HG03354 (cell line): Measurements from ENCODE around the gene ANO2.

ENCODE experiments used
- ATAC-seq: cut with Tn5 transposase; IDR thresholded peaks from one replicate; pipeline ENCODE4 v1.9.1; 2021; ENCODE audit warnings: mild to moderate bottlenecking; ENCODE audit not compliant: unreplicated experiment, poor library complexity, severe bottlenecking

The ANO2 gene

DNA sequence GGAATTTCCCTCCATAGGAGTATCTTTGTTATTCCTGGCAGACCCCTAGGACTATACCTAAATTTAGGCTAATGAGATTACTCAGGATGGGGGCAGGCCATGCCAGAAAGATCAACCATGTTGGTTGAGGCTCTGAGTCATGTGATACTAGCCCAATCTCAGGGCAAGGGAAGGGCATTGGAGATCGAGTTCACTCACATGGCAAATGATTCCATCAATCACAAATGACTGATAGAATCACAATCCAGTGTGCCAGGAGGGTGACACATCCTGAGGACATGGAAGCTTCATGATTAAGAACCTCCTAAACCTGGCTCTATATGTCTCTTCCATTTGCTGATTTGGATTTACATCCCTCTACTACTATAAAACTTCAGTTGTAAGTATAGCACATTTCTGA, 330.8 kb downstream of the ANO2 start:
- ATAC-seq = no peak

DNA sequence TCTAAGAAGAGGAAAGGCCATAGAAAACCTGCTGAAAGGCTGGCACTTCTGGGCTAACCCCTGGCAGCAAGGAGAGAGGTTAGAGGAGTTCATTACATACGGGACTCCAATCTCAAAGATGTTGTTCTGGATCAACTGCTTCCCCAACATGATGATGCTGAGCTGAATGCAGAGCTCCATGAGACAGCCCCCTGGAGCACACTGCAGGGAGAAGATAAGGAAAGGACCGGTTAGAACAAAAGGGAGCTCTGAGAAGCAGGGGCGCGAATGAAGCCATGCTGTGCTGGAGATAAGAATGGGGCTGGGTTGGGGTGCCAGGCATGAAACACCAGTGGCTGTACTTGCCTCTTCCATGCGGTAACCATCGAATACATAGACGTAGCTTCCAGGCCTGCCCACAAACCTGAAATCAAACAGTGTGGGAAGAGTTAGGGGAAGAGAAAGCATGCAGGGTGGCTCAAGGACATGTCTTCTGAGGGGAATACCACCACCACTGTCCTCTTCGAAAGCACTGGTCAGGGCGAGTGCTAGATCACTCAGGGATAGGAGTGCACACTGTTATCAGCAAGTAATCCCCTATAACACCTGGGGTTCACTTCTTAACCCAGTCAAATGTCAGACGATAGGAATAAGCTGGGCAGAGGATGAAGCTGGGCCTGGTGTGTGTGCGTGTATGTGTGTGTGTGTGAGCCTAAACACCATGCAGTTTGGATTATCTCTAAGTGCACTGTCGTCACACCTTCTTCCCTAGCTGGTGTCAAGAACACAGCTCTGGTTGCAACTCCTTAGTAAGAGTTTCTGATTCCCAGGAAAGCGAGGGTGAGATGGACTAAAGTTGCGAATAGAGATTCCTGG, 332.3 kb downstream of the ANO2 start:
- ATAC-seq = no peak

GRCh38 chr12:5611162-5611561, 333.9 kb downstream of the ANO2 start:
- ATAC-seq = no peak

GRCh38 chr12:5599378-5599777, 345.7 kb downstream of the ANO2 start:
- ATAC-seq = no peak

DNA sequence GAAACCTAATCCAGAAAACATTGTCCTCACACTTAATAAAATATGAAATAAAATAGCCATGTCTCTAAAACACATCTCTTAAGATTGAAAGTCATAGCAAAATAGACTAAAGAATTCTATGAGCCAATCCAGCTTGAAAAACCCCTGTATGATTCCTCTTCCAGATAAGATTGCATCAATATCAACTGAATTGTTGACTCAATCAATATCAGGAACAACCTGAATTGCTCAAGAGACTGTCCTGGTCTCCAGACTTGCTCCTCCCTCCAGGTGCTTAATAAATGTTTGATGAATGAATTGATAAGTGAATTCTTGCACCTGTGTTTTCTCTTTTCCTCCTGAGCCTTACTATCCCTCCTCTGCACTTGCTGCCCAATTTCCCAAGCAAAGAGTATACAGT, 351.1 kb downstream of the ANO2 start:
- ATAC-seq = no peak

GRCh38 chr12:5593086-5593485, 352.0 kb downstream of the ANO2 start:
- no peak for ATAC-seq

GRCh38 chr12:5592310-5592709, 352.7 kb downstream of the ANO2 start:
- no peak for ATAC-seq

- ATAC-seq = no peak
These were observed 354.7 kb downstream of the ANO2 start for GRCh38 chr12:5590316-5590715.

GRCh38 chr12:5589054-5589453, 356.0 kb downstream of the ANO2 start:
- ATAC-seq = no peak

DNA sequence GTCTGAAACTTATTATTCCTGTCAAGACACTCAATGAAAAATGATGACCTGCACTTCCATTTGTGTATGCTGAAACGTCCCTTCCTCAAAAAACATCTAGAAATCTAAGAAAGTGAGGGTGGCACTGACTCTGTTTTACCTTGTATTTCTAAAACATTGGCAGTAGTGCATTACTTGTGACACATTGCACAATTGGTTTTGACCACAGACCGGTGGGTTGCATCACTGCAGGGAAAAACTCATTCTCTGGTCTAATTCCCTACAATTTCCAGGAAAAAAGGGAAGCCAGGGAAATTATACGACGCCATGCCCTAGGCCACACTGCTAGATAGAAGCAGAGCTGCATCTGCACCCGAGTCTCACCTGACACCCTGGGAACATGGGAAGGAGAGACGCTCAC, 356.5 kb downstream of the ANO2 start:
- no peak for ATAC-seq

GRCh38 chr12:5588176-5588575, 356.9 kb downstream of the ANO2 start:
- ATAC-seq = no peak

- no peak for ATAC-seq
These were observed 357.3 kb downstream of the ANO2 start for GRCh38 chr12:5587711-5588121.

DNA sequence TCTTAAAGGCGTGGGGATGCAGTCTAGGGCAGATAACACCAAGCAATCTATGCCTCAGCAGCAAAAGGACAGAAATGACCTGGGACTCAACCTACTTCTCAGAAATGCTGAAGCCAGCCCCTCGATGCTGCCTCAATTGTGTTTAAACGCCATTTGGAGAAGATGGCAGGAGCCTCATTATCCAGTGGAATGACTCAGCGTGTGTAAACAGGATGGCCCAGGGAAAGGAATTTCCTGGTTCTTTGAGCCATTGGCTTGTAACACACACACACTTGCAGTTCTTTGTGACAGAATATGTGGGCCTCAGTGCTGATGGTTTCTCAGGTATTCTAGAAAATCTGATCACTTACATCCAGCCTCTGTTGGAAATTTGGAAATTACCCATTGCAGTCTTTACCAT, 358.9 kb downstream of the ANO2 start:
- ATAC-seq = no peak

- no peak for ATAC-seq
These were observed 359.9 kb downstream of the ANO2 start for GRCh38 chr12:5585178-5585577.

- ATAC-seq = no peak
These were observed 360.5 kb downstream of the ANO2 start for GRCh38 chr12:5584412-5585175.

- ATAC-seq = no peak
These were observed 362.5 kb downstream of the ANO2 start for GRCh38 chr12:5582541-5582940.

GRCh38 chr12:5582018-5582417, 363.0 kb downstream of the ANO2 start:
- no peak for ATAC-seq

DNA sequence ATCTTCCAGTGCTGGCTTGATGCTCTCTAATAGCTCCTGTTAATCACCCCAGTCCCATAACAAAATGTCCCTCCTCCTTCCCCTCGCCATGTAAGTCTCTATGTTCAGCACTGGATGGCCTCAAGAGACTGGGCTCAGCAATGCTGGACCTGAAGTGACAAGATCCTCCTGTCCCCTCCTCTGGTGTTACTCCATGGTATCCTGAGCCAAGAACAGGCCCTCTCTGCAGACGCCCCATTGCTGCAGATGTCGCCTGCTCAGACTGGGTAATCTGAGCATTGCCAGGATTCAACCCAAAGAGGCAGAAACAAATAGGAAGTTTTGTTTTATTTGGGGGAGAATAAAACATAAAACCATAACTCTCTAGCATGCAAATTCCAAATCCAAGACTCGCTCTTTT, 363.4 kb downstream of the ANO2 start:
- no peak for ATAC-seq

DNA sequence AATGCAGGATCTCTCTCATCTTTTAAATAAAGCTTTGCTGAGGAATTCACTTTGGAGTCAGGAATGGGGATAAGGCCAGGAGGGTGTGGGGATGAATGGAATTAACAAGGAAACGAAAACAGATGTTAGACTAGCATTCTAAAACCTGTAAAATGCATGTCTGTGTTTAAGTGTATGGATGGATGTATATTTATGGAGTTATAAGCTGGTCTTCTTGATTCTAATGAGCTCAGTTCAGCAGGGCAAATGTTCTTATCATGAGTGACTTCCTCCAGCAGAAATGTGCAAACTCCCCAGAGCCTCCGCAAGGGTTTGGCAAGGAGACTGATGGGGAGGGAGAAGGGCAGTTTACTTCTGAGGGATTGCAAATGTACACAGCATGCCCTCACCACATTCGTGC, 364.0 kb downstream of the ANO2 start:
- no peak for ATAC-seq

GRCh38 chr12:5578775-5579174, 366.3 kb downstream of the ANO2 start:
- no peak for ATAC-seq

DNA sequence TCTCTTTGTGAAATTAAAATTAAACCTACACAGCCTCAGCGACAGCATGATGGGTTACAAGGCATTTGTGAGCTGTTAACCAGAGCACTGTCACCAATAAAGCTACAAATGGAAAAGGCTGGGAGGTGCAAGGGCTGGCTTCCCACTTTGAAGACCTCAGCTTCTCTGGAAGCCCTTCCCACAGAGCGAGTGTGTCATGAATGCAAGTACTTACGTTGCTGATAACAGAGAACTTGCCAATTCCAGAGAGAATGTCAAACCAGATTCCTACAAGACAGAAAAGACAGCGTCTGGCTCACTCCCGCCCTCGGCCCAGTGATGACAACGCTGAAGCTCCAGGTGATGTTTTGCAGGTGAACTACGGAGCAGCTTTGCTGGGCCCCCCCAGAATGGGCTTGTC, 367.3 kb downstream of the ANO2 start:
- no peak for ATAC-seq
